ENCODE results near the gene LYRM4.

The LYRM4 gene

GRCh38 chr6:5279891-5280338 lies 19.2 kb upstream of the LYRM4 start:
- peak; percentile 56 for DNase-seq

DNA sequence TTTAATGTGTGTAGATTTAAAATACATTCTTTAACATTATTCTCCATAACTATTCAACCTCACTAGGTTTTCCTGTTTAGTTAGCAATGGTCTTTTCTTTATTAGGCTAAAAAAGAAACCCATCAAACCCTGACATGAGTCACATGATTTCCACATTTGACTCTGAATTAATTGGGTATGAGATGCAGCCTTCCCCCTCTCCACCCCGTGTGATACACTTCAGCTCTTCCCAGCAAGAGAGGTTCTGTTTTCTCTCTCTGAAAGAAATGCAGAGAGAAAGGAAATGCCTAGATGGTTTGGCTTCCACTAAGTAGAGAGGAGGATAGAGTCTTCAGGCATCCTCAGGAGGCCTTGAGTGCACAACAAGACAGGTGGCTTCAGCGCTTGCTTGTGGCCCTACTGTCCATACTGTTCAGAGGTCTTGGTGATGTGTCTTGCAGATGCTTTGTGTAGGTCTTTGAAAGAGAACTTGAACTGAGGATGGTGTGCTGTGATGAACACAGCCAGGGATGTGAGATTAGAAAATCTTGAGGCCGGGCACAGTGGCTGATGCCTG lies 17.9 kb upstream of the LYRM4 start:
- DNase-seq = no peak

DNA sequence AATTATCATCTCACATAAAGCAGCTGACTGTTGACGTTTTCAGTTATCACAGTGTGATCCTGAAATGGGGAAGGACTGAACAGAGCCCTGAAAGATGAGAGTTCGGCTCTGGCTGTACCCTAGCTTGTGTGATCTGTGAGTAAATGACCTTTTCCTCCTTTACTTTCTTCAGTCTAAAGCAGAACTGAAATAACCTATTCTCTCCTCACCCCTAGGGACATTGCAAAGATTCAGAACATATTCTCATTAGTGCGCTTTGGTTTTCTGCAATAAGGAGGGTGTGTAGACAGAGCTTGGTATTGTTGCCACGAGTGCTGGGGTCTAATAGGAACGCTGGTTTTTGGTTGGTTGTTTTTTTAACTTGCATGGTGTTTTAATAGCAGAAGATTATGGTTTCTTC lies 17.3 kb upstream of the LYRM4 start:
- no peak for DNase-seq

DNA sequence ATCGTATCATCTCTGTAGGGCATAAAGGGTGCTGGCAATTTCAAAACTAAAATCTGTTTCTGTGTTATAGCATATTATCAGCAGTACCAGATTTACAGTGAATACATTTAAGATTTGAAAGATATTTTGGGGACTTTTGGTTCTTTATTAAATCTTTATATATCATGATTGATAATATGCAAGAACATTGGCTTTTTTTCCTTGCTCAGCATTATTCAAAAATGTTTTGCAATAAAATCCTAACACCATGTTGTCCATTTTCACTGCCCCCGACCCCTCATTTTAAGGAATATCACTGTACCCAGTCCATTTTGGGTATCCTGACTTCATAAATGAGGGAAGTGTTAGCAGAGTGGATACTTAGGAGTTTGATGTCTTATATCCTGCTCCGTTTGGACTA lies 16.8 kb upstream of the LYRM4 start:
- no peak for DNase-seq

GRCh38 chr6:5276581-5276980 lies 15.8 kb upstream of the LYRM4 start:
- DNase-seq = no peak

DNA sequence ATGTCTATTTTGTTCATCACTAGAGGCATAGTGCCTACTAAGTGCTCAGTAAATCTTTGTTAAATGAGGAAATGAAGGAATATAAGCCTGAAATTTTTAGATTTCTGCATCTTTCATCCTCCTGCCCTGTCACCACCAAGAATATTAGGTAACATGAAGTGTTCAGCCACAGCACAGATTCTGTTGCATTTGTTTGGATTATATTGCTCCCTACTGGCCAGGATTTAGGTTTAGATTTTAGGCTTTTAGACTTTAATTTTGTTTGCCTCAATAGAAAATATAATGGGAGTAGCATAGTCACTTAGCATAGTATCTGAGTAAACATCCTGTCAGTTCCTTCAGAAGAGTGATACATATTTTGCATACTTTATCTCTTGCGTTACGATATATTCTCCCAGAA lies 14.7 kb upstream of the LYRM4 start:
- no peak for DNase-seq

GRCh38 chr6:5274231-5274630 lies 13.5 kb upstream of the LYRM4 start:
- DNase-seq = no peak

- no peak for DNase-seq
Measured at GRCh38 chr6:5271926-5272325, 11.2 kb upstream of the LYRM4 start.

GRCh38 chr6:5270093-5270680 lies 9.4 kb upstream of the LYRM4 start:
- DNase-seq = no peak

- no peak for DNase-seq
Measured at GRCh38 chr6:5266423-5266822, 5.7 kb upstream of the LYRM4 start.

DNA sequence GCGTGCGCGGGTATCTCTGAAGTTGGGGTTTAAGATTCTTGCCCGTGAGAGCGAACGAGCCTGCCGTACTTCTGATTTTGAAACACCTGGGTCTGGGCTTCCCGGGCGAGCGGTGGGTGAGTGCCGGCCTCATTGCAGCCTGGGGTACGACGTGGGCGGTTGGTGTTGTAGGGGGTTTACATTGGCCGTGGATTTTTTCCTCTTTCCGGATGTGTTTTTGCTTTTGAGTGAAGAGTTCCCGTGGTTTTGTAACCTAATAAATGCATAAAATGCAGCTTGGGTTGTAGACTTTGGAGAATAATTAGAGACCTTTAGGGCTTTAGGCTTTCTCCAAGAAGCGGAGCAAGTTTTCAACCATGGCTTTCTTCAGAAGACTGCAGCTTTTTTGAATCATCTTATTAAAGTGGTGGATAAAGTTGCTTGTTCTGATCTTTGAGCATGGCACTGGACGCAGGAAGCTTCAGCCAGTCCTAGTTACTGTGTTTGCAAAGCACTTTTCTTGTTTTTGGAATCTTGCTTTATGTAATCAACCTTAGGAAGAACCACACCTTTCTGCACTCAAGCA lies 877 bp upstream of the LYRM4 start:
- no peak for DNase-seq

DNA sequence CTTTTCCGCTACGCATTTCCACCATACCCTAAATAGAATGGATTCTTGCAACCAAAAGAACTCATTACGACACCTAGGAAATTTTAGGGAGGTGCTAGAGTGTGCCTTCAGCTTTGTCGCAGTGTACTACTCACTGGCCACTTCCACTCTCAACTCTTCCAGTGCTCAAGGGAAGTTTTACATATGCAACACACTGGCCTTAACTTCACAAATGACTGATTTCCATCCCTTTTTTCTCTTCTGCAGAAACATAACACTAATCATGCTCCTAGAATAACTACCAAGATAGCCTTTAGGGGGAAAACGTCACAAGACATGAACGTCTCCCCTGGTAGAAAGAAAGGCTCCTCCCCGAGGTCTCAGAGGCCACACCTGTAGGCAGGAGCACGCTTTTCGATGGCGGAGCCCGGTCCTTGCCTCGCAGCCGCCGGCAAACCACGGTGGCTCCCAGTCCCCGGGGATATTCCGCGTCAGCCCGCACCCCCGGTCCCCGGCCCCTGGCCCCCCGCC lies 584 bp downstream of the LYRM4 start:
- DNase-seq = peak; percentile 83

DNA sequence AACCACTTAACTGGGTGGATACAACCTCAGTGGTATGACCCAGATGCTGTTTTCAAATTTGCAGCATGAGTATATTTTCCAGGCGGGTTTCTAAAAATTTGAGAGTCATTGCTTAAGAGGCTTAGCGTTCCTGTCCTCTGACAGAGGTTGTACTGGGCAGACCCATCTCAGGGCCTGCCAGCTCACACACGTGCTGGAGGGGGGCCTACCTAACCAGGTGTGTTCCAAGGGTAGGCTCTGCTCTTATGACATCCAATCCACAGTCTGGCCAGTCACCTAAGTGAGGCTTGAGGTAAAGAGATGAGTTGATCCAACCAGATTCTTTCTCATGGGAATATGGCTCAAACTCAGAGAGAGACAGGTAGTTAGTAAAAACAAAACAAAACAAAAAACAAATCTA lies 1.3 kb downstream of the LYRM4 start:
- DNase-seq = no peak

GRCh38 chr6:5257400-5257799 lies 3.4 kb downstream of the LYRM4 start:
- no peak for DNase-seq

GRCh38 chr6:5256952-5257351 lies 3.8 kb downstream of the LYRM4 start:
- DNase-seq = no peak

GRCh38 chr6:5250911-5251310 lies 9.8 kb downstream of the LYRM4 start:
- DNase-seq = no peak

- DNase-seq = no peak
Measured at GRCh38 chr6:5250451-5250850, 10.3 kb downstream of the LYRM4 start.

DNA sequence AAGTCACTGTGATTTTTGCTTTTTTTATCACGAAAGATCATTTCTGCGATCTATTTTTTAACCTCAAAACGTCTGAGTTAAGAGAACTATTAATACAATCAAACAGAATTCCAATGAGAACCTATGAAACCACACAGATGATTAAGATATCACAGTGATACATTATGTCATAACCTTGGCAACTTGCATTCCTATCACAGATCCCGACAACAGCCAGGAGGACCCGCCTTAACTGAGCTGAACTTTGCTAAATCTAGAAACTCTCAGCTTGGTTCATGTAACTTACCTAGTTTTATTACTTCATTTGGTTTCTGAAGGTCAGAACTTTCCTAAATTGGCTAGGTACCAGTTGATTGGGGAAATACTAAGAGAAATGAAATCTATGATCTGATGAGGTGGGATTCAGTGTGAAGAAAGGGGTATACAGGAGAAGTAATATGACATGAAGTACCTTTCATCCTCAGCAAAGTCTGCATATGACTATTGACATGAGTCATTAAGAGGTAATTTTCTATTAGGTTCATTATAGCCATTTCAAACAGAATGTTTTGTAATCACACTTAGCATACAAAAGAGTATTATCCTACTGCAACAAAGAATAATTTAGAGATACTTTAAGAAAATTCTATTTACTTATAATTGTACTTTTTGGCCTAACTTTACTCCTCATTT lies 11.2 kb downstream of the LYRM4 start:
- DNase-seq = no peak

DNA sequence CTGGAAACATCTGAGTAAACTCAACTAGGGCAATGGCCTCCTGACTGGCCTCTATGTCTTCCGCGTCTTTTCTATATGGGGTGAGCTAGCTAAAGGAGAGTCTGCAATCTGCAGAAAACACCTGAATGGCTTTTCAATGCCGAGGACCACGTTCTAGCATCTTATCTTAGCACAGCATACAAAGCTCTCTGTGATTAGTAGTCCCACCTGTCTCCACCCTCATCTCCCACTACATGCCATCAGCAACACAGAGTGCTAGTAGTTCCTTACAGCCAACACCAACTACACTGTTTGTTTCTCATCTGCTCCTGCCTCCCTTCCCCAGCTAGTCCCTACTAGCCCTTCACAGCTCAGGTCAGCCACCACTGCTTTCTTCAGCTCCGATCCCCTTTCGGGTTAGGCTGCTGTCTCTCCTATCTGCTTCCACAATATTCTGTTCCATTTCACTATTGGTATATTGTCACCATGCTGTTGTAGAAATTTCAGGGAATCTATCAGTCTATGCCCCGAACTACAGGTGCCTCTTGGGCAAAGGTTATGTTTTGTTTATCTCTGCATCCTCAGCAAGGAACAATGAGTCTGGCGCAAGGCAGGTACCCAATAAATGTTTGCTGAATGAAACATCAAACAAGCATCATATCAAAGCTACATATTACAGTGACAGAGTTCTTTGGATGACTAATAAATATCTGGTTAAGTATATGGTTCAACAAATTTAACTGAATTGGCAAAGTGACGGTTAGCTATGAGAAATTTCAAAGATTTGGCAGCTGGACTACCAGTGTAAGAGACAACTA lies 12.2 kb downstream of the LYRM4 start:
- no peak for DNase-seq

GRCh38 chr6:5247201-5247600 lies 13.5 kb downstream of the LYRM4 start:
- DNase-seq = no peak

DNA sequence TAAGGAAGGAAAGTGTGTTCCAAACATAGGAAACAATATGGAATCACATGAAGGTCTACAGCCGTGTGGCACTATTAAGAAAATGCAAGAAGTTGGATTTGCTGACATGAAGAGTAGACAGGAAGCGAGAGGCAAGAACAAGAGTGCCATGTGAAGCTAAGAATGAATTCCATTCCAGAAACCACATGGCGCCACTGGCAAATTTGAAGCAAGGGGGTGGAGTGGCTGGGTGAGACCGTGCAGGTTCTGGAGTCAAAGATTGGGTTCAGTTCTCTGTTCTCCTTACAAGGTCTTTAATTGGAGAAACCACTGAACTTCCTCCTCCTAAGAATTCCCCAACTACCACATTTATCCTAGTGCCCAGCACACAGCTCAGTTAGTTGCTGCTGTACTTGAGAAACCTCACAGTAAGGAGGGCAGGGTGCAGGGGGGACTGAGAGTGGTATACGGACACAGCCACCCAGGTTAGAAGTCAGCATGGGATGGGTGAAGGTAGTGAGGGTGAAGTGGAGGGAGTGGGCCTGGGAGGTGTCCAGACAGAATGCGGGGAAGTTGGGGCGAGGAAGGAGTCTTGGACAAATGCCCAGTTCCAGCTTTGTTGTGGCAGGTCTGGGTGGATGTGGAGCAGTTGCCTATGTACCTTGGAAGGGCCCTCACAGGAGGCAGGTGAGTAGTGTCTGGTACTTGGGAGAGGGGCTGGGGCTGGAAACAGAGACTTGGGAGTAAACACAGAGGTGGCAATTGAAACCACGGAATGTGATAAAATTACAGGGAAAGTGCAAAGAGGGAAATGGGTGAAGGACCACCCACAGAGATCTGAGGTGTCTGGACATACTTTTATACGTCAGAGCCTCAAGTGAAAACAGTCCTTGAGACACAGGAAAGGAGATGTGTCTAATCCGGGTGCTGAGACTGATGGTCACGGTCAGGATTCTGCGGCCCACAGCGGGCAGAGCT lies 14.3 kb downstream of the LYRM4 start:
- no peak for DNase-seq

GRCh38 chr6:5243069-5243468 lies 17.7 kb downstream of the LYRM4 start:
- no peak for DNase-seq

All from activated CD4-positive, alpha-beta T cell treated with anti-CD3 and anti-CD28 coated beads for 48 hours (primary cell).